Neural progenitor cell (in vitro differentiated cells): Measurements from ENCODE around the gene MRPS22.

Experiments used
- EZH2 ChIP-seq: fragments of 200-600 bp; sonication (generic); IDR thresholded peaks from 2 replicates; pipeline ENCODE4 v1.6.1; 2017; ENCODE audit warnings: antibody characterized with exemption, mild to moderate bottlenecking, moderate library complexity
- EZH2phosphoT487 ChIP-seq: fragments of 200-600 bp; sonication (generic); IDR thresholded peaks from 2 replicates; pipeline ENCODE4 v1.6.1; 2017; ENCODE audit warnings: antibody characterized with exemption
- TF ChIP-seq, protein P1 (sequence below): fragments of 200-600 bp; sonication (generic); IDR thresholded peaks from 2 replicates; pipeline ENCODE4 v1.5.1; 2017; ENCODE audit warnings: antibody characterized with exemption, mild to moderate bottlenecking

DNA sequence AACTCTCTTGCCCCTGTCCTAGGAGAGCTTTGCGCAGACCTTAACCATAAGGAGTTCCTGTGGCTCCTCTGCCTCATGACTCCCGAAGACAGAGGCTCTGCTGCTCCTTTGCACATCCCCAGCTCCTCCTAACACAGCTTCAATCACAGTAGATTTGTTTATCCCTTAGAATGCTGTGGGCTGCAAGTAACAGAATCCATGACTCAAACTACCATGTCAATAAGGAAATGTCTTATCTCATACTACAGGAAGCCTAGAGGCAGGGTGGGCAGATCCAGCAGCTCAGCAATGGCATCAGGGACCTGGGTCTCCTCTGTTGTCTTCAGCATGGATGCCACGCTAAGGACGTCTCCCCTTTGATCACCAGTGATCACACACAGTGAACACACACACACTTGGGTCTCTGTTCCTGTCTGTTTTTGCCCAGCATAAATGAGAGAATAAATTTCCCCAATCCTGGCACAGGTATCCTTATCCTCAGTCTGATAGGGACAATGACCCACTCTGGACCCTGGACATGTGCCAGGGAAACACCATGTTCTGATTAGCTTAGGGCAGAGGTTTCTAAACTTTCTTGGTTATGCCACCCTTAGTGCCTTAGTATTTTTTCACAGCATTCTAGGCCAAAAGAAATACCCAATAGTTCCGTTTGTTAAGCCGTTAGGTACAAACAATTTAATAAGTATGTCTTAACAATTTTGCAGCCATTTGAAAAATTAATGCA, 46.1 kb upstream of the MRPS22 start:
- TF ChIP-seq, protein P1, sequence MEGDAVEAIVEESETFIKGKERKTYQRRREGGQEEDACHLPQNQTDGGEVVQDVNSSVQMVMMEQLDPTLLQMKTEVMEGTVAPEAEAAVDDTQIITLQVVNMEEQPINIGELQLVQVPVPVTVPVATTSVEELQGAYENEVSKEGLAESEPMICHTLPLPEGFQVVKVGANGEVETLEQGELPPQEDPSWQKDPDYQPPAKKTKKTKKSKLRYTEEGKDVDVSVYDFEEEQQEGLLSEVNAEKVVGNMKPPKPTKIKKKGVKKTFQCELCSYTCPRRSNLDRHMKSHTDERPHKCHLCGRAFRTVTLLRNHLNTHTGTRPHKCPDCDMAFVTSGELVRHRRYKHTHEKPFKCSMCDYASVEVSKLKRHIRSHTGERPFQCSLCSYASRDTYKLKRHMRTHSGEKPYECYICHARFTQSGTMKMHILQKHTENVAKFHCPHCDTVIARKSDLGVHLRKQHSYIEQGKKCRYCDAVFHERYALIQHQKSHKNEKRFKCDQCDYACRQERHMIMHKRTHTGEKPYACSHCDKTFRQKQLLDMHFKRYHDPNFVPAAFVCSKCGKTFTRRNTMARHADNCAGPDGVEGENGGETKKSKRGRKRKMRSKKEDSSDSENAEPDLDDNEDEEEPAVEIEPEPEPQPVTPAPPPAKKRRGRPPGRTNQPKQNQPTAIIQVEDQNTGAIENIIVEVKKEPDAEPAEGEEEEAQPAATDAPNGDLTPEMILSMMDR, result no peak
- TF ChIP-seq EZH2, result no peak
- TF ChIP-seq EZH2phosphoT487, result no peak
